Neutrophil (primary cell): ENCODE measurements around the gene SIX4.
"Not testable (repeated sequence)": the region's sequence is repeated elsewhere in the genome, so short reads cannot be mapped to it uniquely, and the experiment has no call there.

Source experiments
- H3K27ac ChIP-seq: fragments of 200-600 bp; sonication (generic); 2 replicates; pipeline ENCODE4 v1.5.1; 2016; ENCODE audit warnings: mild to moderate bottlenecking, moderate library complexity
- H3K27me3 ChIP-seq: fragments of 200-600 bp; sonication (generic); 2 replicates; pipeline ENCODE4 v1.6.0; 2016; ENCODE audit warnings: mild to moderate bottlenecking
- H3K36me3 ChIP-seq: fragments of 200-600 bp; sonication (generic); 2 replicates; pipeline ENCODE4 v1.5.1; 2017
- H3K4me1 ChIP-seq, 2 experiments: fragments of 200-600 bp in 1 of 2; sonication (generic) in 1 of 2; 1 replicate in 1 of 2; 2 replicates in 1 of 2; pipeline versions ENCODE4 v1.5.1 to v1.6.1; 2013 to 2016; ENCODE audit warnings: low read depth in 1 of 2, low read length in 1 of 2, mild to moderate bottlenecking in 1 of 2, moderate library complexity in 1 of 2; ENCODE audit not compliant: control insufficient read depth in 1 of 2, insufficient read depth in 1 of 2
- H3K4me3 ChIP-seq, 2 experiments: fragments of 200-600 bp in 1 of 2; sonication (generic) in 1 of 2; 1 replicate in 1 of 2; 2 replicates in 1 of 2; pipeline ENCODE4 v1.5.1; 2013 to 2016; ENCODE audit warnings: low read depth in 1 of 2, low read length in 1 of 2, mild to moderate bottlenecking in 1 of 2, moderate library complexity in 1 of 2
- H3K9me3 ChIP-seq: fragments of 200-600 bp; sonication (generic); 2 replicates; pipeline ENCODE4 v1.5.1; 2016
- TF ChIP-seq, protein P1 (sequence below): fragments of 200-600 bp; sonication (generic); IDR thresholded peaks from 2 replicates; pipeline ENCODE4 v1.5.1; 2016; ENCODE audit warnings: antibody characterized with exemption

SIX4 gene

DNA sequence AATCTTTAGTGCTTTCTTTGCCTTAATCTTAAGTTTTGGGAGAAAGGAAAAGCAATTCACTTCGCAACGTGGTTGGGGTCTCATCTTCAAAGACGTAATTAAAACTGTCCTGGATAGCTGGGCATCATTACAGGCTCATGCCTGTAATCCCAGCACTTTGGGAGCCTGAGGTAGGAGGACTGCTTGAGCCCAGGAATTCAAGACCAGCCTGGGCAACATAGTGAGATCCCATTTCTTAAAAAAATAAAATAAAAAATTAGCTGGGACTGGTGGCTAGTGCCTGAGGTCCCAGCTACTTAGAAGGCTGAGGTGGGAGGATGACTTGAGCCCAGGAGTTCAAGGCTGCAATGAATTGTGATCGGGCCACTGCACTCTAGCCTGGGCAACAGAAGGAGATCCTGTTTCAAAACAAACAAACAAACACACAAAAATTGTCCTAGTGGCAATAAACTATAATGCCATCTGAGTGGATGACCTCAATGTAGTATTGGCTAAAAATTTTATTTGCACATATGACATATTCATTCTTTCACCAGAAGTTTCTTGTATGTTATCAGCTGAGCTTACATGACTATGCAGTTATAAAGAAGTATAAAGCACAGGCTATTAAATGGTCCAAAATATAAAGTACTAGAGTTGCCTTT, 8.8 kb upstream of the SIX4 start:
- Histone ChIP-seq H3K27me3 (peaks cover 67% of the 10 kb centered on the region), H3K36me3 (no peaks in the 10 kb centered on the region), H3K4me3 (no peak overlapping the region), H3K9me3 (no peaks in the 10 kb centered on the region), H3K4me1 (peaks cover 9 to 13% of the 10 kb centered on the region in 2 experiments), H3K27ac (no peak overlapping the region)
- TF ChIP-seq, protein P1, sequence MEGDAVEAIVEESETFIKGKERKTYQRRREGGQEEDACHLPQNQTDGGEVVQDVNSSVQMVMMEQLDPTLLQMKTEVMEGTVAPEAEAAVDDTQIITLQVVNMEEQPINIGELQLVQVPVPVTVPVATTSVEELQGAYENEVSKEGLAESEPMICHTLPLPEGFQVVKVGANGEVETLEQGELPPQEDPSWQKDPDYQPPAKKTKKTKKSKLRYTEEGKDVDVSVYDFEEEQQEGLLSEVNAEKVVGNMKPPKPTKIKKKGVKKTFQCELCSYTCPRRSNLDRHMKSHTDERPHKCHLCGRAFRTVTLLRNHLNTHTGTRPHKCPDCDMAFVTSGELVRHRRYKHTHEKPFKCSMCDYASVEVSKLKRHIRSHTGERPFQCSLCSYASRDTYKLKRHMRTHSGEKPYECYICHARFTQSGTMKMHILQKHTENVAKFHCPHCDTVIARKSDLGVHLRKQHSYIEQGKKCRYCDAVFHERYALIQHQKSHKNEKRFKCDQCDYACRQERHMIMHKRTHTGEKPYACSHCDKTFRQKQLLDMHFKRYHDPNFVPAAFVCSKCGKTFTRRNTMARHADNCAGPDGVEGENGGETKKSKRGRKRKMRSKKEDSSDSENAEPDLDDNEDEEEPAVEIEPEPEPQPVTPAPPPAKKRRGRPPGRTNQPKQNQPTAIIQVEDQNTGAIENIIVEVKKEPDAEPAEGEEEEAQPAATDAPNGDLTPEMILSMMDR: no peak

DNA sequence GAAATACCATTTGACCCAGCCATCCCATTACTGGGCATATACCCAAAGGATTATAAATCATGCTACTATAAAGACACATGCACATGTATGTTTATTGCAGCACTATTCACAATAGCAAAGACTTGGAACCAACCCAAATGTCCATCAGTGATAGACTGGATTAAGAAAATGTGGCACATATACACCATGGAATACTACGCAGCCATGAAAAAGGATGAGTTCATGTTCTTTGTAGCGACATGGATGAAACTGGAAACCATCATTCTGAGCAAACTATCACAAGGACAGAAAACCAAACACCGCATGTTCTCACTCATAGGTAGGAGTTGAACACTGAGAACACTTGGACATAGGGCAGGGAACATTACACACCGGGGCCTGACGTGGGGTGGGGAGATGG, 7.1 kb upstream of the SIX4 start:
- not testable (repeated sequence) for H3K9me3 ChIP-seq, H3K36me3 ChIP-seq, H3K4me3 ChIP-seq, H3K27ac ChIP-seq
- Histone ChIP-seq H3K4me1 (peaks cover 9 to 13% of the 10 kb centered on the region in 2 experiments), H3K27me3 (peaks cover 84% of the 10 kb centered on the region)

DNA sequence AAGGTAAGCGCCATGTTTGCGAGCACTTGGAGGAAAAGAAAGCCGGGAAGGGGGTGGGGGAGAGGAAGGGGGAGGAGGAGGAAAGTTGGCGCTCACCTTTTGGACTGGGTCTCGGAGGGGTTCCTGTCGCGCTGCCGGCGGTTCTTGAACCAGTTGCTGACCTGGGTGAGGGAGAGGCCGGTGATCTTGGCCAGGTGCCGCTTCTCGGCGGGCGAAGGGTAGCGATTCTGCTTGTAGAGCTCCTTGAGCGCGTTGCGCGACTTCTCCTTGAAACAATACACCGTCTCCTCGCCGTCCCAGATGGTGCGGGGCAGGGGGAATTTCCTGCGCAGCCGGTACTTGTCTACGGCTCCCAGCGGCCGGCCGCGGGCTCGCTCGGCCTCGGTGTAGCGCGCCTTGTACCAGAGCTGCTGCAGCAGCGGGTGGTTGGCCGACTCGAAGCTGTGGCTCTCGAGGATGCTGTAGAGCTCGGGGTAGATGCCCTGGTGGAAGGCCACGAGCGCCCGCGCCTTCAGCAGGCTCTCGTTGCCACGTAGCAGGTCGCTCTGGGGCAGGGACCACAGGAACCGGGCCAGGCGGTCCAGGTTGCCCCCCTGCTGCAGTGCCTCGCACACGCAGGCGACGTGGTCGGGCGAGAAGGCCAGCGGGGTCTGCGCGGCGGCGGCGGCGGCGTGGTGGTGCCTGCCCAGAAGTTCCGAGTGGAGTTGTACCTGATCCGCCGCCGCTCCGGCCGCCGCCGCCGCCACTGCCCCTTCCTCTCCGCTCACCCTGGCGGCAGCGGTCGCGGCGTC, 840 bp downstream of the SIX4 start:
- H3K27me3 ChIP-seq: peaks cover 100% of the 10 kb centered on the region
- H3K27ac ChIP-seq: no peak overlapping the region
- peak overlapping the region; percentile 42 to 52 for H3K4me3 ChIP-seq

DNA sequence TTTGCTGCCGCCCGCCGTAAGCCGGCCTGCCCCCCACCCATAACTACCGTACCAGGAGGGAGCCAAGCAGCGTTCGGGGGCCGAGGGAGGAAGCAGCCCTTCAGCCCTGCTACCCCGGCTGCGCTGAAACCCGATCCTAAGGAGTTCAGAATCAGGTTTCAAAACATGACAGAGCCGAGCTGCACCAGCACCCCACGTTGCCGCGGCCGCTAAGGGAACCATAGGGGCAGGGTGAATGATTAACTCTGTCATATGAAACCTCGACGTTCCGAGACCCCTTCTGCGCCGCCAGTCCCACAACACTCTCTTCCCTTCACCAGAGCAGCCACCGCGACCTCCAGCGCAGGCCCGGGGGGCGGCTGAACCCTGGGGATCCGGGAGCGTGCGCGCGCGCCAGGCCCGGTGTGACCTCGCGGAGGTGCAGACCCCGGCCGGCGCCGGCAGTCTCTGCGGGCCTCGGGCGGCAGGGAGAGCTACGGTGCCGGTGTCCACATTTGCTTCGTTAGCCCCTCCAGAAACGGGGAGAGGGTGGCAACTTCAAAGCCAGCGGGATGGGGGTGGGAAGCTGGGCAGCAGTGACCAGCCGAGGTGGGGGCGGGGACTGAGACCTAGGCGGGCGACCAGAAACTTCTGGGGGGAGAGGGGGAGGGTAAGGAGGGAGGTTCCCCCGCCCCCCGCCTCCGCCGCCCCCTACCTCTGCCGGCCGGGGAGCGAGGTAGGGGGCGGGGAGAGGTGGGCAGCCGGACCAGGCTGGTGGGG, 1.6 kb downstream of the SIX4 start:
- TF ChIP-seq, protein P1: no peak
- Histone ChIP-seq H3K36me3 (no peaks in the 10 kb centered on the region), H3K27ac (no peak overlapping the region), H3K4me3 (peak overlapping the region; percentile 42 to 52), H3K4me1 (peaks cover 27 to 34% of the 10 kb centered on the region in 2 experiments), H3K9me3 (no peaks in the 10 kb centered on the region), H3K27me3 (peaks cover 100% of the 10 kb centered on the region)

More for the DNA sequence above, 840 bp downstream of the SIX4 start:
- Histone ChIP-seq H3K4me1 (peaks cover 27 to 34% of the 10 kb centered on the region in 2 experiments), H3K9me3 (no peaks in the 10 kb centered on the region), H3K36me3 (no peaks in the 10 kb centered on the region)
- TF ChIP-seq, protein P1: no peak

DNA sequence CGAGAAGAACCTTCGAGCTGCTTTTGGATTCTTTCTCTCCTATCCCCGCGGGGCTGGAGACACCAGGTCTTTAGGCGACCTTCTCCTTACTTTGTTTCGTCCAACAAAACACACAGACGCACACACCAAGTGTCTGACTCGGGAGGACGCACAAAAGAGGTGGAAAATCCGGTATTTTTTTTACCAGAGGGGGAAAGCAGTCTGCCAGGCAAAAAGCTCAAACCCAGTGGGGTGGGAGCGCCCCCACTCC, 2.1 kb downstream of the SIX4 start:
- peaks cover 27 to 34% of the 10 kb centered on the region in 2 experiments for H3K4me1 ChIP-seq
- peak overlapping the region; percentile 23 to 52 for H3K4me3 ChIP-seq
- TF ChIP-seq, protein P1: no peak
- no peaks in the 10 kb centered on the region for H3K9me3 ChIP-seq
- H3K27ac ChIP-seq: no peak overlapping the region
- H3K36me3 ChIP-seq: no peaks in the 10 kb centered on the region
- H3K27me3 ChIP-seq: peaks cover 100% of the 10 kb centered on the region
